H9 (cell line): ENCODE results near the gene CDADC1. TPM values are rescaled to one million over a fixed set of nuclear protein-coding genes. Genes with fewer than 3 reads are reported as not detected.

Experiments used
- DNase-seq: peaks from one replicate; pipeline ENCODE4 v3.0.0-alpha.2; 2017
- H2AFZ ChIP-seq: one replicate; pipeline ENCODE4 v1.6.1; 2013; ENCODE audit warnings: mild to moderate bottlenecking, low read length, control low read depth, moderate library complexity
- H2AK5ac ChIP-seq: 2 replicates; pipeline ENCODE4 v1.6.1; 2013; ENCODE audit warnings: low read length, control low read depth, mixed read lengths; ENCODE audit not compliant: insufficient read length
- H2BK120ac ChIP-seq: one replicate; pipeline ENCODE4 v1.6.1; 2013; ENCODE audit warnings: low read depth, mild to moderate bottlenecking, low read length, control low read depth, inconsistent platforms; ENCODE audit not compliant: poor library complexity, severe bottlenecking
- H2BK12ac ChIP-seq: 2 replicates; pipeline ENCODE4 v1.6.1; 2013; ENCODE audit warnings: low read length, control low read depth, mixed read lengths, low read depth; ENCODE audit not compliant: insufficient read length
- H2BK15ac ChIP-seq: 2 replicates; pipeline ENCODE4 v1.6.1; 2013; ENCODE audit warnings: low read depth, low read length, control low read depth
- H2BK20ac ChIP-seq: one replicate; pipeline ENCODE4 v1.6.1; 2013; ENCODE audit warnings: low read depth, mild to moderate bottlenecking, low read length, control low read depth, inconsistent platforms; ENCODE audit not compliant: poor library complexity, severe bottlenecking
- H2BK5ac ChIP-seq: 2 replicates; pipeline ENCODE4 v1.6.1; 2013; ENCODE audit warnings: low read length, control low read depth, mixed read lengths; ENCODE audit not compliant: insufficient read length
- H3K14ac ChIP-seq: 2 replicates; pipeline ENCODE4 v1.6.1; 2013; ENCODE audit warnings: low read length, control low read depth; ENCODE audit not compliant: insufficient read depth
- H3K18ac ChIP-seq: 2 replicates; pipeline ENCODE4 v1.6.1; 2013; ENCODE audit warnings: low read depth, mild to moderate bottlenecking, mixed read lengths, low read length, control low read depth; ENCODE audit not compliant: insufficient read length
- H3K23ac ChIP-seq: 2 replicates; pipeline ENCODE4 v1.6.1; 2013; ENCODE audit warnings: low read length, control low read depth, mixed read lengths, low read depth; ENCODE audit not compliant: insufficient read length
- H3K23me2 ChIP-seq: 2 replicates; pipeline ENCODE4 v1.6.1; 2013; ENCODE audit warnings: low read depth, mild to moderate bottlenecking, mixed read lengths, low read length, control low read depth; ENCODE audit not compliant: insufficient read length, poor library complexity, severe bottlenecking
- H3K27ac ChIP-seq: 2 replicates; pipeline ENCODE4 v1.5.1; 2013; ENCODE audit warnings: low read length, control low read depth, mixed read lengths, low read depth; ENCODE audit not compliant: insufficient read length
- H3K27me3 ChIP-seq: 2 replicates; pipeline ENCODE4 v1.6.1; 2013; ENCODE audit warnings: low read length, control low read depth, inconsistent platforms; ENCODE audit not compliant: insufficient read depth
- H3K4ac ChIP-seq: 2 replicates; pipeline ENCODE4 v1.6.1; 2013; ENCODE audit warnings: low read depth, mild to moderate bottlenecking, control low read depth, inconsistent platforms, low read length, moderate library complexity
- H3K4me1 ChIP-seq: 2 replicates; pipeline ENCODE4 v1.6.1; 2013; ENCODE audit warnings: low read length, control low read depth, inconsistent platforms; ENCODE audit not compliant: insufficient read depth
- H3K4me2 ChIP-seq: 2 replicates; pipeline ENCODE4 v1.6.1; 2013; ENCODE audit warnings: low read length, control low read depth, mixed read lengths; ENCODE audit not compliant: insufficient read length, insufficient read depth
- H3K56ac ChIP-seq: 2 replicates; pipeline ENCODE4 v1.6.1; 2013; ENCODE audit warnings: low read depth, mild to moderate bottlenecking, mixed read lengths, low read length, control low read depth; ENCODE audit not compliant: insufficient read length
- H3K79me1 ChIP-seq: 2 replicates; pipeline ENCODE4 v1.6.1; 2013; ENCODE audit warnings: low read depth, mild to moderate bottlenecking, moderate library complexity, low read length, control low read depth, inconsistent platforms; ENCODE audit not compliant: insufficient read depth, poor library complexity, severe bottlenecking
- H3K79me2 ChIP-seq: 2 replicates; pipeline ENCODE4 v1.6.1; 2013; ENCODE audit warnings: low read length, control low read depth, inconsistent platforms; ENCODE audit not compliant: insufficient read depth
- H3K9ac ChIP-seq: 2 replicates; pipeline ENCODE4 v1.6.1; 2013; ENCODE audit warnings: low read length, control low read depth, mixed read lengths; ENCODE audit not compliant: insufficient read length; ENCODE audit errors: extremely low read depth
- H3K9me3 ChIP-seq: one replicate; pipeline ENCODE4 v1.6.1; 2013; ENCODE audit warnings: low read depth, low read length, inconsistent platforms; ENCODE audit not compliant: control insufficient read depth
- H3T11ph ChIP-seq: one replicate; pipeline ENCODE4 v1.6.1; 2013; ENCODE audit warnings: mild to moderate bottlenecking, low read length, control low read depth, inconsistent platforms
- H4K20me1 ChIP-seq: one replicate; pipeline ENCODE4 v1.6.1; 2013; ENCODE audit not compliant: control insufficient read depth, insufficient read length, insufficient read depth
- H4K5ac ChIP-seq: 2 replicates; pipeline ENCODE4 v1.6.1; 2013; ENCODE audit warnings: low read depth, mild to moderate bottlenecking, mixed read lengths, low read length, control low read depth; ENCODE audit not compliant: insufficient read length
- H4K8ac ChIP-seq: replicated peaks from 2 replicates; pipeline ENCODE4 v1.6.1; 2013; ENCODE audit warnings: low read length, control low read depth, mixed read lengths, low read depth; ENCODE audit not compliant: insufficient read length
- H4K91ac ChIP-seq: 2 replicates; pipeline ENCODE4 v1.6.1; 2013; ENCODE audit warnings: low read depth, mild to moderate bottlenecking, moderate library complexity, mixed read lengths, low read length, control low read depth; ENCODE audit not compliant: insufficient read length
- H3K27ac Mint-ChIP-seq, 3 experiments: 2 replicates in 2 of 3; 3 replicates in 1 of 3; pipeline ENCODE4 v1.8.0; 2020 to 2021; ENCODE audit warnings: mixed read lengths in 3 of 3, mild to moderate bottlenecking in 1 of 3, moderate library complexity in 1 of 3
- H3K27me3 Mint-ChIP-seq: 2 replicates; pipeline ENCODE4 v1.8.0; 2021; ENCODE audit warnings: low read depth, mild to moderate bottlenecking, moderate library complexity, mixed read lengths
- H3K36me3 Mint-ChIP-seq, 3 experiments: 2 replicates in 2 of 3; 3 replicates in 1 of 3; pipeline ENCODE4 v1.8.0; 2020 to 2021; ENCODE audit warnings: low read depth in 3 of 3, mixed read lengths in 3 of 3; ENCODE audit not compliant: insufficient read depth in 1 of 3
- H3K4me1 Mint-ChIP-seq, 2 experiments: 2 replicates each; pipeline ENCODE4 v1.8.0; 2020; ENCODE audit warnings: mixed read lengths in 2 of 2
- H3K4me3 Mint-ChIP-seq, 2 experiments: 2 replicates in 1 of 2; 3 replicates in 1 of 2; pipeline ENCODE4 v1.8.0; 2020 to 2021; ENCODE audit warnings: mild to moderate bottlenecking in 2 of 2, mixed read lengths in 2 of 2, moderate library complexity in 1 of 2
- H3K9me3 Mint-ChIP-seq, 2 experiments: 2 replicates in 1 of 2; 3 replicates in 1 of 2; pipeline ENCODE4 v1.8.0; 2020; ENCODE audit warnings: mild to moderate bottlenecking in 2 of 2, mixed read lengths in 2 of 2, moderate library complexity in 1 of 2
- CTCF ChIP-seq: fragments of 200-600 bp; sonication (generic); conservative IDR thresholded peaks from 3 replicates; pipeline ENCODE4 v1.8.0; 2021; ENCODE audit warnings: antibody characterized with exemption, mild to moderate bottlenecking
- WGBS: extraction: QIAGEN DNeasy Blood & Tissue Kit; methylation state at CpG from one replicate; pipeline ENCODE4 v1.1.7; 2013; ENCODE audit warnings: missing lambda C conversion rate, low lambda C conversion rate, mixed read lengths; ENCODE audit not compliant: insufficient read length; ENCODE audit errors: extremely low coverage; 5-methylcytosine and 5-hydroxymethylcytosine counted together
- total RNA-seq: library from RNA; stranded (reverse); gene quantifications from 2 replicates; pipeline ENCODE4 v1.2.1, GENCODE V29; 2021

CDADC1 gene
- total RNA-seq, 1 experiment from 2014 or later, result 4.9 TPM

- Mint-ChIP-seq H3K27me3 (no peaks in the 10 kb centered on the region), H3K4me3 (no peak overlapping the region), H3K9me3 (no peaks in the 10 kb centered on the region), H3K36me3 (no peaks in the 10 kb centered on the region), H3K4me1 (no peaks in the 10 kb centered on the region), H3K27ac (no peak overlapping the region)
- no peak overlapping the region for H3K18ac ChIP-seq
- H3K14ac ChIP-seq, result no peak overlapping the region
- no peak overlapping the region for H2AK5ac ChIP-seq
- H4K20me1 ChIP-seq, result no peaks in the 10 kb centered on the region
- no peaks in the 10 kb centered on the region for H3K79me1 ChIP-seq
- no CpG with 5 or more reads among the region's 4 CpGs for WGBS
- no peak overlapping the region for H3K23ac ChIP-seq
- no peak overlapping the region for H3T11ph ChIP-seq
- no peak overlapping the region for H2BK20ac ChIP-seq
- H3K79me2 ChIP-seq, result no peaks in the 10 kb centered on the region
- DNase-seq, result no peak
- no peaks in the 10 kb centered on the region for H3K23me2 ChIP-seq
- H2BK12ac ChIP-seq, result no peak overlapping the region
- H3K27ac ChIP-seq, result no peak overlapping the region
- H3K9ac ChIP-seq, result no peak overlapping the region
- H4K5ac ChIP-seq, result no peak overlapping the region
- no peaks in the 10 kb centered on the region for H3K9me3 ChIP-seq
- no peak overlapping the region for H3K56ac ChIP-seq
- H3K4me1 ChIP-seq, result no peaks in the 10 kb centered on the region
- no peak overlapping the region for H2BK120ac ChIP-seq
- H2AFZ ChIP-seq, result no peak overlapping the region
- H2BK15ac ChIP-seq, result no peak overlapping the region
- H3K4ac ChIP-seq, result no peak overlapping the region
- H3K27me3 ChIP-seq, result no peaks in the 10 kb centered on the region; the same call in 1 of the 2 replicates
- TF ChIP-seq CTCF, result no peak
- H2BK5ac ChIP-seq, result no peak overlapping the region
- no peak overlapping the region for H4K8ac ChIP-seq
- no peak overlapping the region for H4K91ac ChIP-seq
- H3K4me2 ChIP-seq, result no peak overlapping the region
Observed at GRCh38 chr13:49336655-49337054, 88.9 kb downstream of the CDADC1 start.
